Nephron (organoid): ENCODE measurements around the gene APOC1.

Source experiments
- H3K27ac Mint-ChIP-seq, 3 experiments: 2 replicates each; pipeline ENCODE4 v1.8.0; 2020; ENCODE audit warnings: mixed read lengths in 3 of 3, mild to moderate bottlenecking in 2 of 3, moderate library complexity in 1 of 3
- H3K27me3 Mint-ChIP-seq: 2 replicates; pipeline ENCODE4 v1.8.0; 2021; ENCODE audit warnings: low read depth, mild to moderate bottlenecking, moderate library complexity, mixed read lengths
- H3K36me3 Mint-ChIP-seq: 2 replicates; pipeline ENCODE4 v1.8.0; 2020; ENCODE audit warnings: low read depth, mixed read lengths
- H3K4me1 Mint-ChIP-seq: 2 replicates; pipeline ENCODE4 v1.8.0; 2020; ENCODE audit warnings: mixed read lengths
- H3K4me3 Mint-ChIP-seq, 3 experiments: 2 replicates each; pipeline ENCODE4 v1.8.0; 2020; ENCODE audit warnings: mild to moderate bottlenecking in 3 of 3, mixed read lengths in 3 of 3, moderate library complexity in 2 of 3
- H3K9me3 Mint-ChIP-seq: 2 replicates; pipeline ENCODE4 v1.8.0; 2020; ENCODE audit warnings: mixed read lengths
- CTCF ChIP-seq, 3 experiments: fragments of 200-600 bp; sonication (generic); IDR thresholded peaks; one replicate each; pipeline ENCODE4 v1.5.0; 2021; ENCODE audit warnings: antibody characterized with exemption in 3 of 3; ENCODE audit not compliant: unreplicated experiment in 3 of 3

APOC1 gene

GRCh38 chr19:44968670-44969069 lies 54.3 kb downstream of the APOC1 start:
- Mint-ChIP-seq H3K4me1 (no peaks in the 10 kb centered on the region), H3K9me3 (no peaks in the 10 kb centered on the region), H3K27ac (no peak overlapping the region), H3K4me3 (no peak overlapping the region), H3K36me3 (peaks cover 33% of the 10 kb centered on the region), H3K27me3 (no peaks in the 10 kb centered on the region)
- no peak for TF ChIP-seq CTCF (IDR thresholded peaks at IDR 0.05; ENCODE audit: unreplicated experiment in 3 of 3)
